Kidney (tissue), 14 donors: ENCODE data around the gene RPL27. TPM values are rescaled to one million over a fixed set of nuclear protein-coding genes. Genes with fewer than 3 reads are reported as not detected.
"Not testable (repeated sequence)": the region's sequence is repeated elsewhere in the genome, so short reads cannot be mapped to it uniquely, and the experiment has no call there.

ENCODE experiments used
- DNase-seq, 5 donors: peaks; one replicate each; pipeline ENCODE4 v3.0.0-alpha.2; 2013 to 2020
- FAIRE-seq: peaks from 2 replicates; lab custom pipeline; 2012; peaks lifted over from hg19 to GRCh38; lab: Jason Lieb, UNC
- H3K27ac ChIP-seq, 2 donors: one replicate each; pipeline ENCODE4 v1.7.0; 2013; ENCODE audit warnings: low read depth in 2 of 2, low read length in 2 of 2, inconsistent platforms in 1 of 2
- H3K27me3 ChIP-seq: one replicate; pipeline ENCODE4 v1.7.1; 2013; ENCODE audit warnings: low read length, inconsistent platforms; ENCODE audit not compliant: control insufficient read depth, insufficient read depth
- H3K36me3 ChIP-seq, 3 donors: one replicate each; pipeline versions ENCODE4 v1.7.0 to v1.7.1; 2013; ENCODE audit warnings: low read length in 3 of 3, control low read depth in 1 of 3, inconsistent platforms in 1 of 3; ENCODE audit not compliant: insufficient read depth in 3 of 3, control insufficient read depth in 2 of 3
- H3K4me1 ChIP-seq, 3 donors: one replicate each; pipeline versions ENCODE4 v1.7.0 to v1.7.1; 2013; ENCODE audit warnings: low read length in 3 of 3, inconsistent platforms in 1 of 3, low read depth in 1 of 3; ENCODE audit not compliant: control insufficient read depth in 2 of 3, insufficient read depth in 2 of 3
- H3K4me3 ChIP-seq, 3 donors: one replicate each; pipeline versions ENCODE4 v1.7.0 to v1.8.1; 2013; ENCODE audit warnings: low read length in 3 of 3, control low read depth in 1 of 3, inconsistent platforms in 1 of 3
- H3K9ac ChIP-seq, 3 donors: one replicate each; pipeline versions ENCODE4 v1.7.0 to v1.7.1; 2013; ENCODE audit warnings: low read length in 3 of 3, control low read depth in 1 of 3, inconsistent platforms in 1 of 3
- H3K9me3 ChIP-seq, 3 donors: one replicate each; pipeline versions ENCODE4 v1.7.0 to v1.7.1; 2013; ENCODE audit warnings: low read length in 3 of 3, control low read depth in 1 of 3, inconsistent platforms in 1 of 3; ENCODE audit not compliant: control insufficient read depth in 2 of 3, insufficient read depth in 1 of 3
- CTCF ChIP-seq: IDR thresholded peaks from 3 replicates; pipeline ENCODE4 v1.5.1; 2012; ENCODE audit warnings: mild to moderate bottlenecking, moderate library complexity, borderline replicate concordance; ENCODE audit not compliant: insufficient read depth; ENCODE audit errors: extremely low read depth
- intact Hi-C: fragments of 100-400 bp; cut with DNase I; formaldehyde crosslinking; loops from one replicate; pipeline ENCODE4 v1.11.1; 2022
- polyA plus RNA-seq: library from polyadenylated mRNA; stranded (reverse); fragments of 350-450 nt; fragmentation: Illumina TruSeq; extraction: RNeasy Lipid Tissue Mini Kit (QIAGEN cat#74804); gene quantifications from one replicate; pipeline ENCODE4 v1.2.3, GENCODE V29; 2014; ENCODE audit warnings: low read depth, low replicate concordance; ENCODE audit not compliant: insufficient read depth
- total RNA-seq: library from RNA; stranded (reverse); fragmentation: NEBNext Ultra II Directional; extraction: Animal tissue kit (Norgen Biotek cat#: 25700); gene quantifications from one replicate; pipeline ENCODE4 v1.2.1, GENCODE V29; 2021
- donor health status: control.
- donor health status: control.
- donor health status: control.
- donor health status: control.
- donor health status: control.
- donor health status: DM: yes; HTN: yes; CAD: no.
- donor health status: Normal renal cell carcinoma (clear cell type).

RPL27 gene
- total and polyA plus RNA-seq, 2 donors from 2014 or later = 759 to 1,823 TPM

DNA sequence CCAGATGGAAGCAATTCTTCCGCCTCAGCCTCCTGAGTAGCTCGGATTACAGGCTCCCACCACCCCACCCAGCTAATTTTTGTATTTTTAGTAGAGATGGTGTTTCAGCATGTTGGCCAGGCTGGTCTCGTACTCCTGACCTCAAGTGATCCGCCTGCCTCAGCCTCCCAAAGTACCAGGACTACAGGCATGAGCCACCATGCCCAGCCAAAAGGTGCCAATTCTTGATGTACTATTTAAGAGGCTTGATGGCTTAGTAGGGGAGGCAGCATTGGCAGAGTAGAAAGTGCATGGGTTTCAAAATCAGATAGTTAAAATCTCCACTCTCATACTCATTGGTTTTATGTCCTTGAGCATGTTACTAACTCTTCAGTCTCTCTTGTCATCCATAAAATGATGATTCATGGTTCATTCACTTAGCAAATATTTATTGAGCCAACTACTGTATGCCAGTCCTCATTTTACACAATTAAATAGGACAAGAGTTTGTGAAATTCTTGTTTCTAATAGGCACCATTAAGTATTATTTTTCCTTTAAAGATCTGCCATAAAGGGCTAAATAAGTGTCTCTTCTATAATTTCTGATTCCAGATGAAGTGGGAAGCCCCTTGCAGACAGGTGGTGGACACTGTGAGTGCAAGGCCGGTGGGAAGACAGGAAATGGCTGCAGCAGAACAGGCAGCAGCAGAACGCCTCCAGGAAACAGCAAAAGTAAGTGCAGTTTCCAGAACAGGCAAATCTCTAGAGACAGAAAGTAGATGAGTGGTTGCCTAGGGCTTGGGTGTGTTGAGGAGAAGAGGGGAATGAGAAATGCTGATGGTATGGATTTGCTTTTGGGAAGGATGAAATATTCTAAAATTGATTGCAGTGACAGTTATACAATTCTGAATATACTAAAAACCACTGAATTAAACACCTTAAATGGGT, 8.2 kb upstream of the RPL27 start:
- intact Hi-C loops = no loop called here
- no peak overlapping the region for H3K27ac ChIP-seq
- no peak for FAIRE-seq

GRCh38 chr17:42991471-42991870, 6.7 kb upstream of the RPL27 start:
- peaks cover 7 to 41% (median 36%) of the 10 kb centered on the region in 3 donors for H3K36me3 ChIP-seq
- FAIRE-seq (no peak), DNase-seq (no peak)
- H3K9ac ChIP-seq = no peak overlapping the region
- intact Hi-C loops = no loop called here
- no peak overlapping the region for H3K27ac ChIP-seq
- H3K4me1 ChIP-seq = no peaks in the 10 kb centered on the region
- H3K9me3 ChIP-seq = no peaks in the 10 kb centered on the region
- no peaks in the 10 kb centered on the region for H3K27me3 ChIP-seq
- no peak for TF ChIP-seq CTCF
- no peak overlapping the region for H3K4me3 ChIP-seq

More for the DNA sequence above, 8.2 kb upstream of the RPL27 start:
- H3K9ac ChIP-seq = no peak overlapping the region
- no peak overlapping the region for H3K4me3 ChIP-seq
- no peaks in the 10 kb centered on the region for H3K27me3 ChIP-seq
- H3K4me1 ChIP-seq = no peaks in the 10 kb centered on the region
- no peaks in the 10 kb centered on the region for H3K9me3 ChIP-seq
- no peak for TF ChIP-seq CTCF
- H3K36me3 ChIP-seq = peaks cover 7 to 41% (median 37%) of the 10 kb centered on the region in 3 donors
- no peak for DNase-seq

GRCh38 chr17:42992872-42993271, 5.3 kb upstream of the RPL27 start:
- Histone ChIP-seq H3K9me3 (no peaks in the 10 kb centered on the region), H3K27me3 (no peaks in the 10 kb centered on the region), H3K27ac (no peak overlapping the region), H3K4me1 (peaks cover 3 to 4% (median 3%) of the 10 kb centered on the region in 3 donors), H3K9ac (no peak overlapping the region), H3K36me3 (peaks cover 7 to 37% (median 32%) of the 10 kb centered on the region in 3 donors), H3K4me3 (no peak overlapping the region)
- FAIRE-seq (no peak), DNase-seq (no peak)
- TF ChIP-seq CTCF = no peak
- intact Hi-C loops = no loop called here

DNA sequence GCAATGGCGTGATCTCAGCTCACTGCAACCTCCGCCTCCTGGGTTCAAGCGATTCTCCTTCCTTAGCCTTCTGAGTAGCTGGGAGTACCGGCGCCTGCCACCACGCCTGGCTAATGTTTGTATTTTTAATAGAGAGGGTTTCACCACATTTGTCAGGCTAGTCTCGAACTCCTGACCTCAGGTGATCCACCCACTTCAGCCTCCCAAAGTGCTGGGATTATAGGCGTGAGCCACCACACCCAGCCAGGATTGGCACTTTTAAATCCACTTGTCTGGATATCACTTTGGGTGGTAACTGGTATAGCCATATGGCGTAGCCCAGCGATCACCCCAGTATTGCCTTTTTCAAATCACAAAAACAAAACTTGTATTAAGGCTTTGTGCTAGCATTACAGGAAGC, 4.3 kb upstream of the RPL27 start:
- H3K27me3 ChIP-seq, FAIRE-seq, H3K9me3 ChIP-seq, intact Hi-C loops, H3K4me3 ChIP-seq, H3K27ac ChIP-seq, H3K9ac ChIP-seq, H3K4me1 ChIP-seq, DNase-seq: not testable (repeated sequence)
- H3K36me3 ChIP-seq = peaks cover 7 to 33% (median 29%) of the 10 kb centered on the region in 3 donors
